Esophagus squamous epithelium (tissue), 5 donors: Measurements from ENCODE around the gene DNER. TPM values are rescaled to one million over a fixed set of nuclear protein-coding genes. Genes with fewer than 3 reads are reported as not detected.

Experiments
- DNase-seq: peaks from one replicate; lab custom pipeline; 2025; lab: John Stamatoyannopoulos, UW
- H3K27ac ChIP-seq, 4 donors: fragments of 200-600 bp; sonication (generic); one replicate each; pipeline ENCODE4 v1.5.1; 2016 to 2019; ENCODE audit warnings: mild to moderate bottlenecking in 1 of 4
- H3K27me3 ChIP-seq, 4 donors: fragments of 200-600 bp; sonication (generic); 1 replicate in 3 of 4; 2 replicates in 1 of 4; pipeline versions ENCODE4 v1.5.1 to v1.6.0; 2017 to 2021; ENCODE audit warnings: antibody characterized with exemption in 1 of 4
- H3K36me3 ChIP-seq, 3 donors: fragments of 200-600 bp; sonication (generic); one replicate each; pipeline ENCODE4 v1.5.1; 2016 to 2019
- H3K4me1 ChIP-seq, 3 donors: fragments of 200-600 bp; sonication (generic); one replicate each; pipeline ENCODE4 v1.5.1; 2017 to 2019
- H3K4me3 ChIP-seq, 4 donors: fragments of 200-600 bp; sonication (generic); 1 replicate in 3 of 4; 2 replicates in 1 of 4; pipeline ENCODE4 v1.5.1; 2016 to 2019; ENCODE audit warnings: mild to moderate bottlenecking in 2 of 4, moderate library complexity in 1 of 4
- H3K9me3 ChIP-seq, 3 donors: fragments of 200-600 bp; sonication (generic); one replicate each; pipeline ENCODE4 v1.5.1; 2016 to 2019
- POLR2A ChIP-seq, 4 donors: fragments of 450-650 bp; IDR thresholded peaks; one replicate each; pipeline ENCODE4 v1.6.1; 2017; ENCODE audit warnings: antibody characterized with exemption in 4 of 4, mild to moderate bottlenecking in 4 of 4, moderate library complexity in 3 of 4
- WGBS, 2 donors: methylation state at CpG; one replicate each; pipeline ENCODE4 v1.1.5; 2018; 5-methylcytosine and 5-hydroxymethylcytosine counted together
- intact Hi-C: fragments of 100-400 bp; cut with DNase I; formaldehyde crosslinking; loops from one replicate; pipeline ENCODE4 v1.15.0; 2022
- total RNA-seq, 4 donors: library from RNA; depleted of rRNA; stranded (reverse); fragments of >200 nt; gene quantifications; one replicate each; pipeline ENCODE4 v1.1.0, GENCODE V29; 2016
- TF ChIP-seq, protein P1 (sequence below), 6 experiments: fragments of 450-650 bp in 4 of 6; fragments of 200-600 bp in 2 of 6; sonication (generic) in 2 of 6; IDR thresholded peaks; one replicate each; pipeline ENCODE4 v1.5.1; 2016 to 2019; ENCODE audit warnings: antibody characterized with exemption in 6 of 6, mild to moderate bottlenecking in 4 of 6, moderate library complexity in 4 of 6
- donor health status: DM: yes; HTN: yes; CAD: no.

Gene DNER
- total RNA-seq, 4 donors from 2014 or later: 0.27 to 2.5 (median 0.91) TPM

DNA sequence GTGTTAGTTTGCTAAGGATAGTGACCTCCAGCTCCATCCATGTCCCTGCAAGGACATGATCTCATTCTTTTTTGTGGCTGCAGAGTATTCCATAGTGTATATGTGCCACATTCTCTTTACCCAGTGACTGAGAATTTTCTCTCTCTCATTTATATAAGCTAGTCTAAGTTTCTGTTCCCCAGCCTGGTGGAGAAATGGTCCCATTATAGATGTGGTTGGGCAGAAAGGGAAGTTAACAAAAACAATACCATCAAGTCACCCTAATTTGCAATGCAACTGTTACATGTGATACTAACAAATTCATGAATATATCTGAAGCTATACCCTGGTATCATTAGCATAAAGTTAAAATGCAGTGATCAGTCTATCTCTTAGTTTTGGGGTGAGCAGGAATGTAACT, 54.0 kb downstream of the DNER start:
- DNase-seq: no peak
- Histone ChIP-seq H3K36me3 (no peaks in the 10 kb centered on the region), H3K27me3 (no peaks in the 10 kb centered on the region), H3K9me3 (no peaks in the 10 kb centered on the region), H3K4me3 (no peak overlapping the region), H3K4me1 (no peaks in the 10 kb centered on the region), H3K27ac (no peak overlapping the region)
- TF ChIP-seq, protein P1, sequence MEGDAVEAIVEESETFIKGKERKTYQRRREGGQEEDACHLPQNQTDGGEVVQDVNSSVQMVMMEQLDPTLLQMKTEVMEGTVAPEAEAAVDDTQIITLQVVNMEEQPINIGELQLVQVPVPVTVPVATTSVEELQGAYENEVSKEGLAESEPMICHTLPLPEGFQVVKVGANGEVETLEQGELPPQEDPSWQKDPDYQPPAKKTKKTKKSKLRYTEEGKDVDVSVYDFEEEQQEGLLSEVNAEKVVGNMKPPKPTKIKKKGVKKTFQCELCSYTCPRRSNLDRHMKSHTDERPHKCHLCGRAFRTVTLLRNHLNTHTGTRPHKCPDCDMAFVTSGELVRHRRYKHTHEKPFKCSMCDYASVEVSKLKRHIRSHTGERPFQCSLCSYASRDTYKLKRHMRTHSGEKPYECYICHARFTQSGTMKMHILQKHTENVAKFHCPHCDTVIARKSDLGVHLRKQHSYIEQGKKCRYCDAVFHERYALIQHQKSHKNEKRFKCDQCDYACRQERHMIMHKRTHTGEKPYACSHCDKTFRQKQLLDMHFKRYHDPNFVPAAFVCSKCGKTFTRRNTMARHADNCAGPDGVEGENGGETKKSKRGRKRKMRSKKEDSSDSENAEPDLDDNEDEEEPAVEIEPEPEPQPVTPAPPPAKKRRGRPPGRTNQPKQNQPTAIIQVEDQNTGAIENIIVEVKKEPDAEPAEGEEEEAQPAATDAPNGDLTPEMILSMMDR (IDR thresholded peaks at IDR 0.05): no peak
- no peak for TF ChIP-seq POLR2A (IDR thresholded peaks at IDR 0.05)
- intact Hi-C loops: no loop called here

- H3K27me3 ChIP-seq: peaks cover 0 to 1% (median 0%) of the 10 kb centered on the region in 4 donors
- WGBS, 2 donors: 77 to 88% methylated on average over 4 of the region's 4 CpGs
- DNase-seq: no peak
- TF ChIP-seq POLR2A (IDR thresholded peaks at IDR 0.05): no peak
- TF ChIP-seq, protein P1 (IDR thresholded peaks at IDR 0.05): no peak
- H3K4me3 ChIP-seq: no peak overlapping the region
- H3K4me1 ChIP-seq: no peaks in the 10 kb centered on the region
- no peaks in the 10 kb centered on the region for H3K36me3 ChIP-seq
- H3K27ac ChIP-seq: no peak overlapping the region
- intact Hi-C loops: no loop called here
- H3K9me3 ChIP-seq: no peaks in the 10 kb centered on the region
Measured at GRCh38 chr2:229658004-229658403, 56.4 kb downstream of the DNER start.

DNA sequence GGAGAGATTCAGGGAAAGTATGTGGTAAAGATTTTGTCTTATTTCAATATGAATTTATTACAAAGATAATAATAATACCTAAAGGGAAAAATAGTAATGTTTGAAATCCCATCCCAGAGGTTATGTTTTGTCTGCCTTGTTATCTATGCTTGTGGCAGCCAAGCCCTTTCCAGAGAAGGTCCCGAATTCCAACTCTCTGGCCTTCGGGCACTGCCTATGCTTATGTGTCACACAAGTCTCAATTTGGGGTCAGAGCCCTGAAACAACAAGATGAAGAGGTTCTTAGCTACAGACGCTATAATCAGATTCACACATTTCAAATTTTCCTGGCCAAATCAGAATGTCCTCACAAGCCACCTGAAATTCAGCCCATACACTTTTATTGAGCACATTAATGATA, 59.9 kb downstream of the DNER start:
- 85 to 90% methylated on average over 3 of the region's 3 CpGs for WGBS, 2 donors
- intact Hi-C loops: no loop called here

DNA sequence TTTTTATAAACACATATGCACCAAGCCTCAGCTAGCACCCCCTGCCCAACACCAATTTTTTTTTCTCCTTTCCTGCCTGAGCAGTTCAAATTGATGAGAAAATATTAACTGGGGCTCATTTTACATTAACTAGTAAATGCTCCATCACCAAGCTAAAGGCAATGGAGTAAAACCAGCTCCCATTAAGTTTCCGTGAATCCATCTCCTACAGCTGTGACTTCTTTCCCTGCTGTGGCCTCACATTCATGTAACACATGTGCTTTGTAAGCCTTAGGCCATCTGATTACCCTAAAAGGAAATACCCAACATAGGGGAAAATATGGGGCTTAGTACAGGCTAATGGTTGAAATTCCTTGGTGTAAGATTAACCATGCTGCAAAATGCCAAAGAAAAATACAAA, 60.8 kb downstream of the DNER start:
- H3K36me3 ChIP-seq: no peaks in the 10 kb centered on the region
- H3K9me3 ChIP-seq: no peaks in the 10 kb centered on the region
- H3K4me1 ChIP-seq: no peaks in the 10 kb centered on the region
- H3K27ac ChIP-seq: no peak overlapping the region
- TF ChIP-seq, protein P1 (IDR thresholded peaks at IDR 0.05): no peak
- no peak for TF ChIP-seq POLR2A (IDR thresholded peaks at IDR 0.05)
- WGBS, 2 donors: 79 to 86% methylated on average over 1 of the region's 1 CpG
- intact Hi-C loops: no loop called here
- peaks cover 0 to 4% (median 1%) of the 10 kb centered on the region in 4 donors for H3K27me3 ChIP-seq
- H3K4me3 ChIP-seq: no peak overlapping the region
- no peak for DNase-seq

More for the DNA sequence above, 59.9 kb downstream of the DNER start:
- Histone ChIP-seq H3K27me3 (peaks cover 0 to 4% (median 1%) of the 10 kb centered on the region in 4 donors), H3K9me3 (no peaks in the 10 kb centered on the region), H3K4me1 (no peaks in the 10 kb centered on the region), H3K27ac (no peak overlapping the region), H3K4me3 (no peak overlapping the region), H3K36me3 (no peaks in the 10 kb centered on the region)
- no peak for DNase-seq
- TF ChIP-seq, protein P1 (IDR thresholded peaks at IDR 0.05): no peak
- no peak for TF ChIP-seq POLR2A (IDR thresholded peaks at IDR 0.05)

- Histone ChIP-seq H3K36me3 (no peaks in the 10 kb centered on the region), H3K4me3 (no peak overlapping the region), H3K27ac (no peak overlapping the region), H3K27me3 (peaks cover 0 to 4% (median 1%) of the 10 kb centered on the region in 4 donors), H3K4me1 (no peaks in the 10 kb centered on the region), H3K9me3 (no peaks in the 10 kb centered on the region)
- 75 to 86% methylated on average over 5 of the region's 5 CpGs for WGBS, 2 donors
- no peak for DNase-seq
- intact Hi-C loops: no loop called here
- TF ChIP-seq POLR2A (IDR thresholded peaks at IDR 0.05): no peak
Measured at GRCh38 chr2:229652796-229653195, 61.6 kb downstream of the DNER start.

DNA sequence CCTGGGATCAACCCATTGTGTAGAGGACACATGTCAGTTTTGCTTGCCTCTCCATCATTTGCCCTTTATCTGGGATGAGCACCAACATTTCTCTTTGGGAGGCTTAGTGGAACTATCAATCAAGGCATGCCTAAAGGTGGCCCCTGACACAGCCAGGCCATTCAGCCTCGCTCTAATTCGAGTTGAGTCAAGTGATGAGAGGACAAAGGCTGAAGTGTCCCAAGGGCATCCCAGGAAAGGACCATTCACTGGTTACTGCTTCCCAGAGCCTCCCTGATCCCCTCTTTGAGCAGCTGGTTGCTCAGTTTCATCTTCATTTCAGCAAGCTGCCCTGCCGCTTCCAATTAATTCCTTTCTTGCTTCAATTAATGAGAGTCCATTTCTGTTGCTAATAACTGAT, 63.5 kb downstream of the DNER start:
- TF ChIP-seq POLR2A (IDR thresholded peaks at IDR 0.05): no peak
- TF ChIP-seq, protein P1 (IDR thresholded peaks at IDR 0.05): no peak
- no peaks in the 10 kb centered on the region for H3K36me3 ChIP-seq
- H3K4me1 ChIP-seq: no peaks in the 10 kb centered on the region
- H3K9me3 ChIP-seq: no peaks in the 10 kb centered on the region
- no peak for DNase-seq
- 83 to 84% methylated on average over 3 of the region's 3 CpGs for WGBS, 2 donors
- H3K4me3 ChIP-seq: no peak overlapping the region
- intact Hi-C loops: no loop called here
- H3K27ac ChIP-seq: no peak overlapping the region
- H3K27me3 ChIP-seq: peaks cover 0 to 4% (median 1%) of the 10 kb centered on the region in 4 donors
